Measurements from ENCODE around the gene HIC1.

The HIC1 gene

GRCh38 chr17:2025622-2026309, 29.1 kb upstream of the HIC1 start:
- no peak for DNase-seq

GRCh38 chr17:2027528-2028233, 27.2 kb upstream of the HIC1 start:
- DNase-seq = no peak

GRCh38 chr17:2028234-2028614, 26.7 kb upstream of the HIC1 start:
- no peak for DNase-seq

- no peak for DNase-seq
These were observed 26.2 kb upstream of the HIC1 start for GRCh38 chr17:2028737-2029136.

GRCh38 chr17:2029911-2030778, 24.8 kb upstream of the HIC1 start, which contains the start of gene DPH1:
DPH1 (plus strand) TSS chr17:2030153; CDS start chr17:2030170, 17 bp downstream.
- DNase-seq = peak; percentile 59 to 83

GRCh38 chr17:2030779-2031163, 24.1 kb upstream of the HIC1 start:
- DNase-seq = peak in 1 of 2 experiments; percentile 69

- no peak for DNase-seq
These were observed 21.8 kb upstream of the HIC1 start for GRCh38 chr17:2033153-2033552.

- no peak for DNase-seq
These were observed 20.7 kb upstream of the HIC1 start for GRCh38 chr17:2034157-2034556.

- DNase-seq = no peak
These were observed 19.9 kb upstream of the HIC1 start for GRCh38 chr17:2034806-2035540.

- no peak for DNase-seq
These were observed 19.1 kb upstream of the HIC1 start for GRCh38 chr17:2035541-2036488.

- DNase-seq = no peak
These were observed 17.7 kb upstream of the HIC1 start for GRCh38 chr17:2037155-2037554.

GRCh38 chr17:2040219-2040827, 14.6 kb upstream of the HIC1 start:
- DNase-seq = no peak

GRCh38 chr17:2040942-2041560, 13.9 kb upstream of the HIC1 start:
- peak in 1 of 2 experiments; percentile 54 for DNase-seq

GRCh38 chr17:2041561-2042389, 13.1 kb upstream of the HIC1 start, which contains the start of gene OVCA2:
OVCA2 (plus strand) TSS chr17:2042022; CDS start chr17:2042048, 26 bp downstream.
- DNase-seq = peak; percentile 89 to 96

- no peak for DNase-seq
These were observed 12.5 kb upstream of the HIC1 start for GRCh38 chr17:2042390-2042847.

- DNase-seq = no peak
These were observed 12.0 kb upstream of the HIC1 start for GRCh38 chr17:2042933-2043332.

GRCh38 chr17:2043785-2044184, 11.1 kb upstream of the HIC1 start:
- DNase-seq = no peak

- no peak for DNase-seq
These were observed 10.5 kb upstream of the HIC1 start for GRCh38 chr17:2044263-2044894.

GRCh38 chr17:2047590-2047989, 7.3 kb upstream of the HIC1 start:
- DNase-seq = no peak

Measured in NCI-H446 (cell line).